Stimulated activated CD8-positive, alpha-beta memory T cell treated with anti-CD3 and anti-CD28 coated beads, Interleukin-7, amount 100 ng/mL, for 48 hours (primary cell): Measurements from ENCODE around the gene PTDSS2.

ENCODE experiments used
- DNase-seq, 2 donors: peaks; one replicate each; pipeline ENCODE4 v3.0.0-alpha.2; 2020; ENCODE audit warnings: low read depth in 1 of 2; ENCODE audit errors: extremely low read depth in 1 of 2

Gene PTDSS2

DNA sequence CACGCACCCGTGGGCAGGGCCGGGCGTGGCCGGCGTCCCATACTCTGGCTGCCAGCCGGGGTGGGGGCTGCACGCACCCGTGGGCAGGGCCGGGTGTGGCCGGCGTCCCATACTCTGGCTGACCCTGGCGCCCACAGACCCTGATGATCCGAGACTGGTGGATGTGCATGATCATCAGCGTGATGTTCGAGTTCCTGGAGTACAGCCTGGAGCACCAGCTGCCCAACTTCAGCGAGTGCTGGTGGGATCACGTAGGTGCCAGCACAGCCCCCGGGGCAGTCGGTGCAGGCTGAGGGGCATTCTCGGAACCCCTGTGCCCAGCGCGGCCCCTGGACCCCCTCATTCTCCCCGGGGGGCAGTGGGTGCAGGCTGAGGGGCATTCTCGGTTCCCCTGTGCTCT lies 38.0 kb downstream of the PTDSS2 start:
- DNase-seq, result no peak

DNA sequence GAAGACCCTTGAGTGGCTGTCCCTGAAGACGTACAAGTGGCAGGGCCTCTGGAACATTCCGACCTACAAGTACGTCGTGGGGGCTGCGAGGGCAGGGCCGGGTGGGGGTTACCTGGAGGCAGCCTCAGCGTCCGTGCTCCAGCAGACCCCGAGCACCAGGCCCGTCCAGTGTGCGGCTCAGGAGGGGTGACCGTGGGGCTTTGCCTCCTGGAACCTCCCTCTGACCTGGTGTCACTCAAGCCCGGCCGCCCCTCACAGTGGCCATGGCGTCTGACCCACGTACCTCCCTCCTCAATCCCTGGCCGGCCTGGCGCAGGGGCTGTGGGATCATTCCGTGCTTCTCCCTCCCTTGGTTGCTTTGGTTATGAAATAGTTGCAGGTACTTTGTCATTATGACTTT lies 38.5 kb downstream of the PTDSS2 start:
- DNase-seq, result no peak

DNA sequence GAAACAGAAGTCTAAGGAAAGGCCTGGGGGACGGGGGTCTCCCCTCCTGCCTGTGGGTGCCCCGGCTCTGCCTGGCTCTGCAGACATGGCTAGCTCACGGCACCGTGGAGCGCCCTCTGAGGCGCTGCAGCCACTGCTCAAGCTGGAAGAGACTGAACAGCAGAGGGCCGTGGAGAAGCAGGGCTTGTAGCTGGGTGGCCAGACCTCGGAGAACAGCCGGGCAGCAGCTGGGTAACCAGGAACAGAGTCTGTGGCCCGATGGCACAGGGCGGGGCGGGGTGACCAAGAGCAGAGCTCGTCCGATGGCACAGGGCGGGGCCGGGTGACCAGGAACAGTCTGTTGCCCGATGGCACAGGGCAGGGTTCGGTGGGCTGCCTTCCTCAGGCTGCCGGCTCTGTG lies 38.9 kb downstream of the PTDSS2 start:
- DNase-seq, result no peak

DNA sequence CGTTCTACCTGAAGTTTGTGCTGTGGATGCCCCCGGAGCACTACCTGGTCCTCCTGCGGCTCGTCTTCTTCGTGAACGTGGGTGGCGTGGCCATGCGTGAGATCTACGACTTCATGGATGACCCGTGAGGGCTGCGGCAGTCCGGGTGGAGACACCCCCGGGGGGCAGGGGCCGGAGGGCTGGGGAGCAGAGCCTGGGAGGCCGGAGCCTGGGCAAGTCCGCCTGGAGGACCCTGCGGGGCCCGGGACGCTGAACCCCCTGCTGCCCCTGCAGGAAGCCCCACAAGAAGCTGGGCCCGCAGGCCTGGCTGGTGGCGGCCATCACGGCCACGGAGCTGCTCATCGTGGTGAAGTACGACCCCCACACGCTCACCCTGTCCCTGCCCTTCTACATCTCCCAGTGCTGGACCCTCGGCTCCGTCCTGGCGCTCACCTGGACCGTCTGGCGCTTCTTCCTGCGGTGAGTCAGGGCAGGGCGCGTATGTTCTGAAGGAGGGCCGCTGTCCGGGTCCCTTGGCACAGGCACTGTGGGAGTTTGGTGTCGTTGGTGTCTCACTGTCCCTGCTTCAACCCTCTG lies 39.6 kb downstream of the PTDSS2 start:
- no peak for DNase-seq

DNA sequence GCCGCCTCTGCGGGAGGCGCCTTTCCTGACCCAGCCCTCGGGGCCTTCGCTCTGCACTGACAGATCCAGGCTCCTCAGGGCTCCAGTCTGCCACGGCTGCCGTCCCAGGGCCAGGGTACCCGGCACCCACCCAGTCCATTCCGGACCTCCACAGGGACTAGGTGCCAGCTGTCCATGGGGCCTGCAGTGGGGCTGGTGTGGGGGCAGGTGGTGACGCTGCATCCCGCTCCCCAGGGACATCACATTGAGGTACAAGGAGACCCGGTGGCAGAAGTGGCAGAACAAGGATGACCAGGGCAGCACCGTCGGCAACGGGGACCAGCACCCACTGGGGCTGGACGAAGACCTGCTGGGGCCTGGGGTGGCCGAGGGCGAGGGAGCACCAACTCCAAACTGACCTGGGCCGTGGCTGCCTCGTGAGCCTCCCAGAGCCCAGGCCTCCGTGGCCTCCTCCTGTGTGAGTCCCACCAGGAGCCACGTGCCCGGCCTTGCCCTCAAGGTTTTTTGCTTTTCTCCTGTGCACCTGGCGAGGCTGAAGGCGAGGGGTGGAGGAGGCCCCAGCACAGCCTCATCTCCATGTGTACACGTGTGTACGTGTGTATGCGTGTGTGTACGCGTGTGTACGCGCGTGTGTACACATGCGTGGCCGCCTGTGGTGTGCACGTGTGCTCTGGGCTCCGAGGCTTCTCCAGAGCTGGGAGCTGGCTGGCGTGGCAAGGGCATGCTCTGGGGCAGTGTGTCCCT lies 40.3 kb downstream of the PTDSS2 start:
- no peak for DNase-seq

DNA sequence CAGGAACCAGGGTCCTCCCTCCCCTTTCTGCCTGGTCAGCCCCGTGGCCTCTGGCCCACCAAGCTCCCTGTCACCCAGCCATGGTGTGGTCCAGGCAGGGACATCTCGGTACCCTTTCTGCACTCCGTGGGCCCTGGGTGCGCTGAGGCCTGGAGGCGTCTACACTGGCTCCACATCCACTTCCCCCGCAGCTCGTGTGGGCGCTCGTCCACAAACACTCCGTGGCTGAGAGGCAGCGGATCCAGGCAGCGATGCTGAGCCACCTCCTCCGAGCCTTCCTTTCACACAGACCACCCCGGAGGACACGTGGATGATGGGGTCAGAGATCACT lies 40.8 kb downstream of the PTDSS2 start:
- no peak for DNase-seq

DNA sequence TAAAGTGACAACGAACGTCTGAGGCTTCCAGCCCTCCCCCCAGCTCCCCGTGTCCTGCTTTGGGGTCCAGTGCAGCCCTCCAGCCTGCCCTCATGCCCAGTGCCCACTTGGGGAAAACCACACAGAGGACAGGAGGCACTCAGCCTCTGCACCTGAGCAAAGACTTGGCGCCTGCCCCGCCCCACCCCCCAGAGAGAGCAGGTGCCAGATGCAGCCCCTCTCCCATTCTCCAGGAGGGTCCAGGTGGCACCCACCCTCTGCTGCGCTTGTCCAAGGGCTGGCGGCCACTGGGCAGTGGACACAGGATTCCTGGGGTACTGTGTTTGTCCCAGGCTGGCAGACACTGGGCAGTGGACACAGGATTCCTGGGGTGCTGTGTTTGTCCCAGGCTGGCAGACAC lies 41.3 kb downstream of the PTDSS2 start:
- no peak for DNase-seq

DNA sequence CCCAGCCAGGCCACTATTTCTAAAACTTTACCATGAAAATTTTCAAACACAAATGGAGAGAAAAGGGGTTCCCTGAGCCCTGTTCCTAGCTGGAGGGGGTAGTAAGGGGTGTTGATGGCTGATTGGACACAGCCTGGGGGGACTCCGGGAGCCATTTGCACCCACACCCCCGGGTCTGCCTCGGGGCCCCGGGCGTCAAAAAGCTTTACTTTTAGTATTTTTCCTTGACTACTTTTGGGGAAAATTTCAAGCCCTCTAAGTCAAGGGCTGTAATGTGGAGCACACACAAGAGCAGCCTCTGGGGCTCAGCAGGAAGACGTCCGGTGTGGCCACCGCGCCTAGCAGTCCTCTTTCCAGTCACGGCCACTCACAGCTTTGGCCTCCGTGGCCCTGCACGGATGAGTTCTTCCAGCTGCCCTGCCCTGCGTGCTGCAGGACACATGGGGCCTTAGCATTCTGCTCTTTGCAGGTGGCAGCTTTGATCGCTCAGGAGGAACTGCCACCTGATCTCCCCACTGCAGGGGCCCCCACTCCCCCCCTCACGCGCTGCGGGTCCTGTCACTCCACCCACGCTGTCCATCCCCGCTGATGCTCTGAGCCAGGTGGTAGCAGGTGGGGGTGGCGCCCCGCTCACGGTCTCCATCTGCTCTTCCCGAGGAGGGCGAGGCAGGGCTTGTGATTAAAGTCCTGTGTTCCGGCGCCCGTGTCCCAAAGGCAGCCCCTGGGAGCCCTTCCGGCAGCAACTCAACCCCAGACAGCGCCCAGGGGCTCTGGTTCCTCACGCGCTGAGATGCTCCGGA lies 42.5 kb downstream of the PTDSS2 start:
- no peak for DNase-seq

DNA sequence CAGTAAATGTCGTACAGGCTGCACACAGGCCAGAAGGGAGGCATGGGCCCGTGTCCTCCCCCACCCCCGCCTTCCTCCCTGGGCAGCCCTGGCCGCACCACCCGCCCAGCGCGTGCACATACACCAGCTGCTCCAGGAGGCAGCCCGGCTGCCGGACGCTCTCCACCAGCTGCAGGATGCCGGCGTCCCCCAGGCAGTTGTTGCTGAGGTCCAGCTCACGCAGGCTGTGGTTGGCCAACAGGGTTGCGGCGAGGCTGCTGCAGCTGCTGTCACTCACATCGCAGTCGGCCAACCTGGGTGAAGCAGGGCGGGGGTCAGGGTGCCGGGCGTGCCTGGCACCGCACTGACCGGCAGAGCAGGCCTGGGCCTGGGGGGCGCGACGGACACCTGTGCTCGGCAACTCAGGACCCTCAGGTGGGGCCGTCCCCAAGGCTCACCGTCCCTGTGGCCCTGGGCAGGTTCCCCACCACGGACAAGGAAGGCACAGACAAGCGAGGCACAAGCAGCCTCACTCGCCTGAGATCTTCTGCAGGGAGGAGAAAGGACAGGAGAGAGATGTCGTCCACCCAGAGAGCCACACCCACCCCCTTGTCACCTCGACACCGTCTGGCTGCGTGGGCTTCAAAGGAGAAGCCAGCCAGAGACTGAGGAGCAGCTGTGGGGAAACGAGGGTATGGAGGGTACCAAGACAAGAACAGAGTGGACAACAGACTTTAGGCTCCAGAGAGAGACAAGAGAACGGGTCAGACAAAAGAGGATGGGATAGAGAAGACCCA lies 44.9 kb downstream of the PTDSS2 start:
- DNase-seq, result no peak

DNA sequence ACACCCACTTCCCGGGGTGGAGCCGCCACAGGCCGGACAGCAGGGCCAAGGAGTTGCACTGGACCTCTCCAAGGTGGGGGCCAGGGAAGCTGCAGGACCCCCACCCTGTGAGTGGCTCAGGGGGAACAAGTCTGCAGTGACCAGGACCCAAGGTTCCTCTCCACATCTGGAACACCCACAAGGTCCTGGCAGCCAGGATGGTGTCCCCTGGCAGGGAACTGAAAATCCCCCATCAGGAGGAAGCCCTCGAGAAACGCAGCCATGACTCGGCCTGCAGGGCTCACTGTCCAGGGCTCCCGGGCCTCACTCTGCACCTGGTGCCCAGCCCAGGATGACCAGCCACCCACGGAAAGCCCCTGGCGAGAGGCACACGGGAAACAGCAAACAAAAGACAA lies 45.5 kb downstream of the PTDSS2 start:
- DNase-seq, result no peak

DNA sequence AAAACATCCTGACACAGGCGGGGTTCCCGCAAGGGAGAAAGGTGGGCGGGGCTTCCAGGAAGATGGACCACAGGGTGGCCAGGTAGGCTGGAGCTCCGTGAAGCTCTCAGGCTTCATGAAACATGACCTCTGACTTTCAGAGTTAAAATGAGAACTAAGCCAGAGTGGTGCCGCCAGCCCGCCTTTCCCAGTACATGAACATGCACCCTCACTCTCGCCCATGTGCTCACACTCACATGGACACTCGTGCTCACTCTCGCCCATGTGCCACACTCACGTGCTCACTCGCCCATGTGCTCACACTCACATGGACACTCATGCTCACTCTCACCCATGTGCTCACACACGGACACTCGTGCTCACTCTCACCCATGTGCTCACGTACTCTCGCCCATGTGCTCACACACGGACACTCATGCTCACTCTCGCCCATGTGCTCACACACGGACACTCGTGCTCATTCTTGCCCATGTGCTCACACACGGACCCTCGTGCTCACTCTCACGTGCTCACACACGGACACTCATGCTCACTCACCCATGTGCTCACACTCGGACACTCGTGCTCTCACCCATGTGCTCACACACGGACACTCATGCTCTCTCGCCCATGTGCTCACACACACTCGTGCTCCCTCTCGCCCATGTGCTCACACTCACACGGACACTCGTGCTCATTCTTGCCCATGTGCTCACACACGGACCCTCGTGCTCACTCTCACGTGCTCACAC lies 46.9 kb downstream of the PTDSS2 start:
- DNase-seq, result no peak

DNA sequence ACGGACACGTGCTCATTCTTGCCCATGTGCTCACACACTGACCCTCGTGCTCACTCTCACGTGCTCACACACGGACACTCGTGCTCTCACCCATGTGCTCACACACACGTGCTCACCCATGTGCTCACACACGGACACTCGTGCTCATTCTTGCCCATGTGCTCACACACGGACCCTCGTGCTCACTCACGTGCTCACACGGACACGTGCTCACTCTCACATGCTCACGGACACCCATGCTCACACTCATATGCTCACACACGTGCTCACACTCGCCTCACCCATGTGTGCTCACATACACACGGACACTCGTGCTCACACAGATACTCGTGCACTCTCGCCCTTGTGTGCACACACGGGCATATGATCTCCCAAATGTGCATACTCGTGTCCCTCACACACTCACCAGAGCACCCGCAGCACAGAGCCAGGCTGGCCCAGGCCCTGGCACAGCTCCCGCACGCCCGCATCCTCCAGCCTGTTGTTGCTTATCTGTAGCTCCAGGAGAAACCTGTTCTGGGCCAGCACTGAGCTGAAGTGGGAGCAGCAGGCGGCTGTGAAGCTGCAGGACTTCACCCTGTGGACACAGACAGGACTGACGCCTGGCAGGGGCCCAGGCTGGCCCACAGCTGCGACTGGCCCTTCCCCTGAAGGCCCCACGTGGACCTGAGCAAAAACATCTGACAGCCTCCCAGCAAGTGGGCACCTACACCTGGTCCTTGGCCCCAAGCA lies 47.7 kb downstream of the PTDSS2 start:
- DNase-seq, result no peak

DNA sequence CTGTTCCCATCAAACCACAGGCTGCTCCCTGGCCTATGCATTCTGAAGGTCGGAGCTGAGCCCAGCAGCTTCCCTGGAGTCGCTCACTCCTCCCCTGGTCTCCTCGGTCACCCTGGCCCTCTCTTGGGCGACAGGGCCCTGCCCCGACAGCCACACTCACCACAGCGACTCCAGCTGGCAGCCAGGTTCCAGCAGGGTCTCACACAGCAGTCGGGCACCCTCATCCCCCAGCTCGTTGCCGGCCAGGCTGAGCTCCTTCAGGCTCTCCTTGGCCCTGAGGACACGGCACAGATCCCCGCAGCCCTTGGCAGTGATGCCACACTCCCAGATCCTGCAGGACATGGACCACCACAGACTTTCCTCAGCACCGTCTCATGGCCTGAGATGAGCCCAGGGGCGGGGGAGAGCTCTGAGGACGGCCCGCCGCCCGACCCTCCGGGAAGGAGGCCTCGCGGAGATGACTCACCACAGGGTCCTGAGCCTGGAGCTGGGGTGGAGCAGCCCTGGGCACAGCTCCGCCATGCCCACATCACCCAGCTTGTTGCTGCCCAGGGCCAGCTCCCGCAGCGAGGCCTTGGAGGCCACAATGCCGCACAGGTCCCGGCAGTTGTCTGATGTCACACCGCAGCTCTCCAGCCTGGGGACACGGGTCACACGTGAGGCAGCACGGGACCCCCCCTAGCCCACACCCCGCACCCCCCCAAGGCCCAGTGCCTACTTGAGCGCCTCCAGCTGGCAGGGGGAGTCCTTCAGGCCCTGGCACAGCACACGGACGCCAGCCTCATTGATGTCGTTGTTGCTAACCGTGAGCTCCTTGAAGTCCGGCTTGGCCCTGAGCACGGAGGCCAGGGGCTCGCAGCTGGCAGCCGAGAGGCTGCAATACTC lies 48.5 kb downstream of the PTDSS2 start:
- DNase-seq, result no peak

DNA sequence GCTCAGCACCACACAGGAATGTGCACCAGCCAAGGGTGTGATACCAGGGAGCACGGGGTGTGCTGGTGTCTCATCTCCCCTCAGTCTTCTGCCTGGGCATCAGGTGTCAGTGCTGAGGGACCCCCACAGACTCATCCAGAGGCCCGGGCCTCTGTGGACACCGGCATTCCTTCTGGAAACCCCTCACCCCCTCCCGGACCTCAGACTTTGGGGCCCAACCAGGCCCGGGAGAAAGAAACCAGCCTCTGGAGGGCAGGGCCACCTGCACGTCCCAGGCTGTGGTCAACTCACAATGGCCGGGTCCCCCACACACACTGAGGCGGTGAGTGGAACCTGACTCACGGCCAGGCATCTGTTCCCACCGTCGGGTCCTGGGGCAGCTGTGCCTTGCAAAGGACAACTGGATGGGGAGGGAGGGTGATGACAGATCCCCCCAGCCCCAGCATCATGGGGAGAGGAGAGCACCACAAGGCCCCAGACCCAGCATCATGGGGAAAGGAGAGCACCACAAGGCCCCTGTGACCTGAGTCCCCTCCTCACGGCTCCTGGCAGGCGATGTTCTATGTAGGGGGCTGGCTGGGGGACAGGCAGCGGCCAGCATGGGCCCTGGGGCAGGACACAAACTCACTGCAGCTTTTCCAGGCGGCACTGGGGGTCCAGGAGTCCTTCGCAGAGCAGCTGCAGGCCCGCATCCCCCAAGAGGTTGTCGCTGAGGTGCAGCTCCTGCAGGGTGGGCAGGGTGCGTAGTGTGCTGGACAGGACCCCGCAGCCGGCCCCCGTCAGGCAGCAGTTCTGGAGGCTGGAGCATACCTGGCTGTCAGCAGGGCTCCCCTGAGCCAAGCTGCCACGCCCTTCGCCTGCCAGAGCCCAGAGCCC lies 49.4 kb downstream of the PTDSS2 start:
- DNase-seq, result no peak

DNA sequence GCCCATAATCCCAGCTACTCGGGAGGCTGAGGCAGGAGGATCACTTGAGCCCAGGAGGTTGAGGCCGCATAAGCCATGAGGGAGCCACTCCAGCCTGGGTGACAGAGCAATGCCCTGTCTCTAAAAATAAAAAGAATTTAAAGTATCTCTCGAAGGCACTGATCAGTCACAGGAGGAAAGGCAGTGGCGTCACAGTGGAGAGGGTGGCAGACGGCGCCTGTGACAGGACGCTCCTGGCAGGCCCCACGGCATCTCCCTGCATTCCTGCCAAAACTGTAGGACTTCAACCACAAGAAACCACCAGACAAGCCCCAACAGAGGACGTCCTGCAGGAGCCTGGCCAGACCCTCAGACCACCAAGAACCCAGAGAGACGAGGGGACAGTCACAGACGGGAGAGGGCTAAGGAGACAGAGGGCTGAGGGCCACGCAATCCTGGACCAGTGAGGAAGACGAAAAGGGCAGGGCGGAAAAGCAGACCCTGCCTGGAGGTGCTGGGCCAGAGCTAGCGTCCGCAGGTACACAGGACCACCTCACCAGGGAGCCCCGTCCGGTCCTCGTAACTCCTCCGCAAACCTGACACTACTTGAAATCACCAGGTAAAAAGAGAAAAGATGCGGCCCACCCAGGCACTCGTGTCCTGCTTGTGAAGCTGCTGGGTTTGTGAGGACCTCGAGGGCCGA lies 51.1 kb downstream of the PTDSS2 start:
- no peak for DNase-seq

DNA sequence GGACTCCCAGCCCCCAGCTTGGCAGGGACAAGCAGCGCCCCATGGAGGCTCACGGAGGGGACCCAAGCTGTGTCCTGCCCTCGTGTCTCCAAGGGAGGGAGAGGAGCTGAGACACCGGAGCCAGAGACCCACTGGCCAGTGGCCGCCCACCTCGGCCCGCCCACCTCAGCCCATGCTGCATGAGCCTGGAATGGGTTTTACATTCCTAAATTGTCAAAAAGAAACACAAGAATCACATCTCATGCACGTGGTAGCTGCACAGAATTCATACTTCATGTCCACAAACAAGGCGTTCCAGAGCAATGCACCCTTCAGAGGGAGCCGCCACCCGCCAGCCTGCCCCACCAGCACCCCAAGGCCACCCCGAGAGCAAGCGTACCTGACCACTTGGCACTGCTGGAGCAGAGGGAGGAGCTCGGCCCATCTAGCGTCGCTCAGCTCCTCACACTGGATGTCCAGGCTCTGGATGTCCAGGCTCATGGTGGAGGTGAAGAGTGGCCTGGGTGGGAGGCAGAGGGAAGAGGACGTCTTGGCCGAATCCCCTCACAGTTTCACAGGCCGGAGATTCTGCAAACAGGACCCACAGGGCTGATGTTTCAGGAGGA lies 51.7 kb downstream of the PTDSS2 start:
- no peak for DNase-seq
